ENCODE measurements around the gene SCUBE3. TPM values are rescaled to one million over a fixed set of nuclear protein-coding genes. Genes with fewer than 3 reads are reported as not detected.
A peak's percentile ranks its signal among the peaks of the same experiment; 100 is the strongest.

Gene SCUBE3
- total and polyA plus RNA-seq, 9 of the 15 experiments (the other 6 are each of a cell fraction or from before 2014, with no cell fraction given), result 0.01 to 0.11 TPM; not detected in 7

GRCh38 chr6:35240838-35241801, 27.4 kb downstream of the SCUBE3 start (continued):
- TF ChIP-seq FOXP4 (CRISPR knock-in tag; IDR thresholded peaks at IDR 0.05; ENCODE audit: borderline replicate concordance), result no peak
- TF ChIP-seq SRSF3 (IDR thresholded peaks at IDR 0.05; ENCODE audit: insufficient read depth, low read length), result no peak
- TF ChIP-seq SMARCA4 (IDR thresholded peaks at IDR 0.05), result no peak
- TF ChIP-seq THRA (IDR thresholded peaks at IDR 0.05), result no peak
- TF ChIP-seq GTF2E2 (tag; IDR thresholded peaks at IDR 0.05), result no peak
- TF ChIP-seq CBX1 (IDR thresholded peaks at IDR 0.05; ENCODE audit: low read depth), result no peak
- TF ChIP-seq ZBTB7A (IDR thresholded peaks at IDR 0.05; ENCODE audit: borderline replicate concordance, control insufficient read depth, low read depth, low read length), result no peak
- TF ChIP-seq RREB1 (CRISPR knock-in tag; IDR thresholded peaks at IDR 0.05), result no peak
- TF ChIP-seq EWSR1 (IDR thresholded peaks at IDR 0.05; ENCODE audit: borderline replicate concordance, low read depth, partially characterized antibody), result no peak
- no peak for TF ChIP-seq SP1 (CRISPR knock-in tag; IDR thresholded peaks at IDR 0.05)
- peak; percentile 93 for TF ChIP-seq SMC3 (conservative IDR thresholded peaks at IDR 0.05; ENCODE audit: insufficient read depth, low read depth, low read length)
- no peak for TF ChIP-seq ZNF134 (CRISPR knock-in tag; conservative IDR thresholded peaks at IDR 0.05)
- TF ChIP-seq RBM15 (IDR thresholded peaks at IDR 0.05; ENCODE audit: insufficient read depth, low read length), result no peak
